HG03135 (cell line): Measurements from ENCODE around the gene IGSF21.

ENCODE experiments used
- ATAC-seq: cut with Tn5 transposase; IDR thresholded peaks from one replicate; pipeline ENCODE4 v1.9.1; 2021; ENCODE audit warnings: mild to moderate bottlenecking, moderate library complexity; ENCODE audit not compliant: unreplicated experiment

The IGSF21 gene

DNA sequence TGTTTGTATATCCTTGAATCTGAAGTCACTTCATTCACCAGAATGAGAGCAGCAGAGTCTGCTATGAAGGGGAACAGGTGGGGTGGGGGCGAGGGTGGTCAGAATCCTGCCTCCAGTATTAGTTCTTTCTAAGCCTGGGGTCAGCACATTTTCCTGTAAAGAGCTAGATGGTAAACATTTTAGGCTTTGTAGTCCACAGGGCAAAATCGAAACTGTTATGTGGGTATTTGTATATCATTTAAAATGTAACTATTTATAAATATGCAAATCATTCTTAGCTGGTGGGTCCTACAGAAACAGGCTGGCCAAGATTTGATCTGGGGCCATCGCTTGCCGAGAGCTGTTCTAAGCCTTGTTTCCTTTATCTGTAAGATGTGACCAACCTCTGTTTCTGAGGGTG, 96.0 kb downstream of the IGSF21 start:
- no peak for ATAC-seq

DNA sequence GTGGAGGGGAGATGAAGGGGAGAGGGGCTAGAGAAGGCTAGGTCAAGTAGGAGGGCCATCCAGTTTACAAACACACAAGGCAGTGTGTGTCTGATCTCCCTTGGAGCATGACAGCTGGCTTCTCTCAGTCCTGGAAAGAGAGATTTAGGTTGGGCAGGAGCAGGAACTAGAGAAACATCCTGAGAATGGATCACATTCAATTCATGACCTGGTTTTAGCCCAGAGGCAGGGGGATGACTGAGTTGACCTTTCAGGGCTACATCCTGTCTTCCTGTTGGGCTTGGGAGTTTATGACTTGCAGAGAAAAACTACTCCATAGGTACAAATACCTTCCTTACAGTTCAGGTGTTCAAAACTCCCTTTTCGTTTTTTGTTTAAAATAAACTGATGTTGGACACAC, 97.0 kb downstream of the IGSF21 start:
- no peak for ATAC-seq

DNA sequence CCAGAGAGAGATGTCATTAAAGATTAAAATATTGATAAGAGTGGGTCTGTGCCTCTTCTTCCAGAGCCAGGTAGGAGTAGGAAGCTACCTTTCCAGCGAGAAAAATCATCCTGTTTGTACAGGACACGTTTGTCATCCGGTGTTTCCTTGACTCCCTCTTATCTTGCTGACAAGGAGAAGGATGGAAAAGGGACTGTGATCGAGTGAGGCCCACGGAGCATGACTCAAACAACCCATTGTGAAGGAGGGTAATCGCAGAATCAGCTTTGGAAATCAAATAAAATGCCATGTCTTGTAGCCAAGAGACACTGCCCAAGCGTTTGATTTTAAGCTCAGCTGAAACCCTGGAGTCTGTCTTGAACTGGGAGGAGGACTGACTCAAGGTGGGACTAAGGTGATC, 97.7 kb downstream of the IGSF21 start:
- ATAC-seq, result no peak

DNA sequence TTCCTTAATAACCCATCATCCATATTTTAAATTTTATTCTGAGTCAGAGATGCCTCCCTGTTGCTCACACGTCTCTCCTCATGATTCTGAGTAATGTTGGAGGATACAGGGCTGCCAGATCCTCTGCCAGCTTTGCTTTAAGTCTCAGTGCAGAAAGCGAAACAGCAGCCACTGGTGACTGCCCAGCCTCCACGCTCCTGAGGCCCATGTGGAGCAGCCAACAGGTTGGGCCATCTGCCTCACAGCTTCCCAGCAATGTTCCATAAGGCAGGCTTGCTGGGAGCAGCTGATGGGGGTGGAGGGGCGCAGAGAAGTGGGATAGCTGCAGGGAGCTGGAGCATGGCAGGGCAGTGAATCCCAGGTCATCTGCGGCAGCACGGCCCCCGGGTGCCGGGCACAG, 104.2 kb downstream of the IGSF21 start:
- no peak for ATAC-seq

DNA sequence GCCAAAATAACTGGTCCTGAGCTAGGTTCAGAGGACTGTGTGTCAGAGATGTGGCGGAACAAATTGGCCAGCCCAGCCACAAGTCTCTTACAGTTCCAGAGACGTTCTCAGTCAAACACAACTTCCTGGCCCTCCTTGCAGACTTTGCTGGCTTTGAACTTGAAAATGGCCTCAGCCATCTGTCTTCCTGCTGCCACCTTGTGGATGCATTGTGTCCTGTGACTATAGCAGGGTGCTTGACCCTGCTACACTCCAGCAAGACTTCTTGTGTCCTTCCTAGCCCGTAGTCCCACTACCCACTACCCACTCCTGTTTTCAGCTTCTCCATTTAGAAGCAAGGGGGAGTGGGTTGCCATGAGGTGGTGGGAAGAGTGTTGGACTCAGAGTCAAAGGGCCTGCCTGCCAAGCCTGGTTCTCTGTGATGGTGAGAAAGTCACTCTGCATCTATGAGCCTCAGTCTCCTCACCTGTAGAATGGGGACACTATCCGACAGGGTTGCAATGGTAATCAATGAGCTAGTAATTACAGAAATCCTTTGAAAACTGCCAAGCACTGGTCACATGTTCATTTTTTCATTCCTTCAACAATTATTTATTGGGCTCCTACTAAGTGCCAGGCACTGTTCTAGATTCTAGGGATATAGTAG, 109.9 kb downstream of the IGSF21 start:
- ATAC-seq, result no peak

DNA sequence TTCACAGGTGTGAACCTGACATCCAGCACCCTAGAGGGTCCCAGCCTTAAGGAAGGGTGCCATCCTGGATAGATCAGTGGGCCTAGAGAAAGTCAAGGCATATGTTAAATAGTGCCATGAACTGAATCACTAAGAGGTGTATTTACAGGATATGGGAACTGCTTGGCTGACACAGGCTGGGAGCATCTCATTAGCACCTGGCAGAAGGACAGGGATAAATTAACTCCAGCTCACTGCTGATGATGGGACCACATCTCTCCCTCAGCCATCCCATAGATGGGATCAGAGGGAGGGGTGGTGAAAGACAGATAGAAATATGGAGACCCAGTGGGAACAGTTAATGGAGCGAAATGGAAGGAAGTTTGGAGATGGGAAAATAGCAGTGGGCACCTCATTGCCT, 122.0 kb downstream of the IGSF21 start:
- ATAC-seq, result no peak

DNA sequence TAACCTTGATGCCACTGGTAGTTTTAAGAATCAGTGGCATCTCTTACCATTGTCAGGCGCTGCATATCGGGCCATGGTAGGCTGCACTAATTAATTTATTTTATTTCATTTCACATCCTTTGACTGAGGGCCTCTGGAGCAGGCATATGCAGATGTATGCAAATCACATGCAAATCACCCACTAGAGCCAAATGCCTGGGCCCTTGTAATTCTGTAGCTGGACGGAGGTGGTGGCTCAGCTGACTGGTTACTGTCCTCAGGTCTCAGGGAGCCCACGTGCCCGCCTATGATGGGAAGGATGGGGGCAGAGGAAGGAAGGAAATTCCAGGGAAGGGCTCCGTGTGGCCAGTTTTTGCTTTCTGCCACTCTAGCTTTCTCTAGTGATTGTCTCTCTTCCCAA, 122.7 kb downstream of the IGSF21 start:
- no peak for ATAC-seq

DNA sequence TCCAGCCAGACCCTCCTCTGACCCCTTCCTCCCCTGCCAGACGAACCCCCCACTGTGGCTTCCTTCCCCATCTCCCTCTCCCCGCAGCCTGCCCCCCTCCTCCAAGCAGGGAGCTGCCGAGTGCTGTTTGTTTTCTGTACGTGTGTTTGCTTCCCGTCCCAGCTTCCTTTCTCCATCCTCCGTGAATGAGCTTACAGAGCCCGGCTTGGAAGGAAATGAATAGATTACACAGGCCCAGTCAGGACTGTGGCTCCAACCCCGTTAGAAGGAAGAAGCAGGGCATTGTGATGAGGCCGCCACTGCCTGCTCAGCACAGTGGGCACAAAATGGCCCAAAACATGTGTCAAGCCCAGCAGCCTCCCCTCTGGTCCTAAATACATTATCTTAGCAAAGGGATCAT, 123.2 kb downstream of the IGSF21 start:
- ATAC-seq, result no peak

DNA sequence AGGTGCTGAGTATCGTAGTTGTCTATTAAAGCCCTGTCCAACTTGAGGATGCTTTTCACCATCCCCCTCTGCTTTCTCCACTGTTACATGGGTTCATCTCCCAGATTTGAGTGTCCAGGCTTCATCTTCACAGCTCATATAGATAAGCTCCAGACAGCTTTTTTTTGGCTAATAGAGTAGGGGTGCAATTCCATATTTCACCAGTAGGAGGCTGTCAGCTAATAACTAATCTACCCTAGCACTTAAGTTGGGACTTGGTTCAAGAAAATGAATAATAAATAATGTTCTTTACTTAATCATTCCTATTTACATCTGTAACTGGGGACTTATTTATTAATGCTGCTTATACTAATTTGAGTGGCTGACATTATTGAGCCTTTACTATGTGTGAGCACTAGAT, 124.5 kb downstream of the IGSF21 start:
- ATAC-seq, result no peak

DNA sequence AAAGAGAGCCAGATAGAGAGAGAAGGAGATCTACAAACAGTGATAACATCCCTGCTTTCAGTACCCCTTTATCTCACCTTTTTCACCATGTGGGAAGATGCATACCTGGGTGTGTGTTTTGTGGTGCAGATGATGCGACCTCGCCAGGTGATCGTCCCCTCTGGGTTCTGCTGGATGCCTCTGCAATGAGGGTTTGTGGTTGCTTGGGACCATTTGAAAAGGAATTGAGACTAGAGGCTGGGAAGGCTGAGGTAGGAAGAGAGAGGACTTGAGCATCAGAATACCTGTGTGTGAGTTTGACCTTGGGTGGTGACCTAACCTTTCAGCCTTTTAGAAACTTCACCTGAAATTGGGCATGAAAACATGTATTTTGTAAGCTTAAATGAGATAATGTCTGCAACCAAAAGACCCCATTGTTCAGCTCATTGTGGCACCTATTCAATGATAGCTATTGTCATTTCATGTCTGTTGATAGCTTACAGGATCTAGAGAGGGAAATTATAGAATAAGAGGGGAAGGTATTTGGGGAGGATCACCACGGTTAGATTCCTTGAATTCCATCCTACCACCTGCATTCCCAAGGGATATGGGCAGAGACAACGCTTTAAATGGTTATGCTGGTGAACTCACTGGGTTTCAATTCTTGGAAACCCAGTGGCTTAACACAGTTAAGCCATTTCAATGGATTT, 125.7 kb downstream of the IGSF21 start:
- no peak for ATAC-seq

DNA sequence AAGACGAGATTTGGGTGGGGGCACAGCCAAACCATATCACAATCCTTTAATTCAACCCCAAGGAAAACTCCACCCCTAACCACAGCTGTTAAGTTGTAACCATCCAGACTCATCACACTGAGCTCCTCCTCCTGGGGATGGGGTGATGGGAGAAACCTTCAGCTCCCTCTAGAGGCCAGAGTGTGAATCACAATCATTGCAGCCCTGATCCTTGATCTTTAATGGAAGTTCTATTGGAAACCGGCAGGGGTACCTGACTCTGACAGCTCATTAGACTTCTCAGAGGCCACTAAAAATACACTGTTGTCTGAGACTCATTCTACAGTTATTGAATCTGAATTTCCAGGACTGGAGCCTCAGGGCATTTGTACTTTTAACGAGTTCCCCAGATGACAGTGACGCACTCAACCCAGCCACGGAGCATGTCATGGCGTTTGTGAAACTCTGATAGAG, 127.2 kb downstream of the IGSF21 start:
- no peak for ATAC-seq

DNA sequence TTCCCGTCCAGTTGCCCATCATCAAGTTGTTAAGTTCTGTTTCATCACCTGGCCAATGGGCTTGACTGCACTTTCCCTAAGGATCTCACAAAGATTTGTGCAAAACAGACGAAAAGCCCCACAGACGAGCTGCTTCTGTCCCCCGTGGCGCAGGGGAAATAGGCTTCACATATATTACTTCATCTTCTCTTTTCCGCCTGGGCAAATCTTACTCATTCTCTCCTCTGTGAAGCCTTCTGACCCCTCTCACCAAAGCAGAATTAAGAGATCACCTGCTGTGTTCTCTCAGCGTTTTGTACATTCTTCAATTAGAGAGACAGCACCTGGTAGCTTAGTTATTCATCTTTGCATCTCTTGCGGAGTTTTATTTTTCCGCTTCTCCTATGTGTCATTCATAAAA, 129.8 kb downstream of the IGSF21 start:
- no peak for ATAC-seq

DNA sequence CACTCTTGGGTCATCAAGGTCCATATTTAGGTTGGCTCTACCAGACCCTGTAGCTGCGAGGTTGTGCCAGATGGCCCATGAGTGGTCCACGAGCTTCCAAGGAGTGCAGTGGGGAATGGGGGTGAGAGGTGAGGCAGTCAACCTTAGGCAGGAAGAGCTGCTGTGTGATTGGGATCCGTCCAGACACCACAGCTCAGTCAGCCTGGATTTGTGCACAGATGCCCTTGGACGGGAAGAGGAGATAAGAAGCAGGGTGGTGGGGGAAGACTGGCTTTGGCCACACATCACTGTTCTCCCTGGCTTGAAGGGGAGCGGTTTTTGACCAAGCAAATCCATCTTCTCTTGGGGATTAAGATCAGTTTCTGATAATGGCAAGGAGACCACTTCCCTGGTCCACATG, 130.6 kb downstream of the IGSF21 start:
- no peak for ATAC-seq

DNA sequence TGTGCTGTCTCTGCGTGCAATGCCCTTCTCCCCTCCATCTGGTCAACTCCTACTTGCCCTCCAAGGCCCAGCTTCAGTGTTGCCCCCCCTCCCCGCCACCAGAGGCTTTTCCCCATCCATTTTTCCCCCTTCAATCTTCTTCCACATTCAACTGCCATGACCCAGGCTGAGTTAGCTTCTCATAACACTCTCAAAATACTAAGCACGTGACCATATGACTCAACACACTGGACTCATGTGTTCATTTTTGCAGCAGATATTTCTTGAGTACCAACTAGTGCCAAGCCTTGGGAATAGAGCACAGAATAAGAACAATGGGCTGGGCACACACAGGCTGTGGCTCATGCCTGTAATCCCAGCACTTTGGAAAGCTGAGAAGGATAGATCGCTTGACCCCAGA, 132.1 kb downstream of the IGSF21 start:
- no peak for ATAC-seq

DNA sequence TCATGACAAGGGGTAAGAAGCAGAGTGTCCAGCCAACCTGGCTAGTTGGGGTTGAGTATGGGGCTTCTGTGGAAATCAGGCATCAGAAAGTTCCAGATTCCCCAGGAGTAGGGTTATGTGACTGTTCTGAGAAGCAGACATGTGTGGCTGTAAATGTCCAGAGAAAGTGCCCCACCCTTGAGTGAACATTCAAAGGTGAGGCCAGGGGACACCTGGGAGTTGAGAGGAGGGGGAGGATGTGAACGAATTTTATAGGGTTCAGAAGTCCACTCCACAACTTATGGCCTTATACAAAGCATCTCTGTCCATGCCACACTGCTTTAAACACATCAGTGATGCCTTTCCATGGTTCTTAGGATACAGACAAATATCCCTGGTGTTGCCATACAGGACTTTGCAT, 133.3 kb downstream of the IGSF21 start:
- no peak for ATAC-seq

DNA sequence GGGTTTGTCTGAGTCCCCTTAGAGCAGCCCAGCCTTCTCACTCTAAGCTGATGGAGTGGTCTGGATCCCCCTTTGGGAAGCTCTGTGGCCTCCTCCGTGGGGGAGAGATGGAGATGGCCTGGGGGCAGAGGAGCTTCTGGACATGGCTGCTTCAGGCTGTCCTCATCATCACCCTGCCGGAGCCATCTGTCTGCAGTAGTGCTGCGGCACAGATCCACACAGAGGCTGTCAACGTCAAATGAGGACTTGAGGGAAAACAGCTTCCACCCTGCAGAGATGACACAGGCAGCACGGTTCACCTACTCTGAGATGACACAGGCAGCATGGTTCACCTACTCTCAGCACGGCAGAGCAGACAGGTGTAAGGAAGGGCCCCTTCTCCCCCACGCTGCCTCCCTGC, 134.3 kb downstream of the IGSF21 start:
- no peak for ATAC-seq

DNA sequence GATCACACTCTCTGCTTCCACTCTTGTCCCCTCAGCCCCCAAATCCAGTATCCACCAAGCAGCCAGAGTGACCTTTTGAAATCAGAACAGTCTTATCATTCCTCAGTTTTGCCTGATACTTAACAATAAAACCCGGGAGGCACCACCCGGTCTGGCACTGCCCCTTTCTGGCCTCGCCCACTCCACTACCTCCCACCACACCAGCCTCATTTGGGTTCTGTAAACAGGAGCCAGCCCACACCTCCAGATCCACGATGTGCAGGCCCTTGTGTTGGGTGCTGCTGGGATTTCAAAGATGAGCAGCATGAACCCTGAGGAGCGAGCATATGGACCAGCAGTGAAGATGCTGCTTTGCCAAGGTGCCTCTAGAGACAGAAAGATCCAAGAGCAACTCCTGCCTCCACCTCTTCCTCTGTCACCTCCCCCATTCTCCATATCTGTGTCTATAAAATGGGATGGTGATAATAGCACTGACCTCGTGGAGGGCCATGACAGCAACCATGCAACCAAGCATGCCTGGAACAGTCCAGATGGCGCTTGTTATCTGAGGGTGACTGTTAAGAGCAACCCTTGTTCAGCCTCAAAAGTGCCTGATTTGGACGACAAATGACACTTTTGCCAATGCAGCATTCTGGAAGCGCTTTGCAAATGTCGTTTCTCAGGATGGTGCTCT, 136.0 kb downstream of the IGSF21 start:
- ATAC-seq, result no peak

DNA sequence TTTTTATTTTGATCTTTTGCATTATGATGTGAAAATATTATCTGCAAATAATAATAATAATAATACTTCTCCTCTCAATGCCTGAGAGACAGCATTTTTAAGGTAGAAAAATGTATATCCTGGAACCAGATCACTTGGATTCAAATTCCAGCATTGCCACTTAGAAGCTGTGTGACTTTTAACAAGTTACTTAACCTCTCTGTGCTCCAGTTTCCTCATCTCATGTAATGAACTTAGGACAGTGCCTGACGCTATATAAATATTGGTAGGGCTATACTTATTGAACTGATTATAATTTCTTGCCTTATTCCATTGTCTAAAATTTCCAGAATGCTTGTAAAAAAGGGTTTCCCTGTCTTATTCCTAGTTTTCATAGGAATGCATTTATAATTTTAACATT, 137.2 kb downstream of the IGSF21 start:
- ATAC-seq, result no peak

DNA sequence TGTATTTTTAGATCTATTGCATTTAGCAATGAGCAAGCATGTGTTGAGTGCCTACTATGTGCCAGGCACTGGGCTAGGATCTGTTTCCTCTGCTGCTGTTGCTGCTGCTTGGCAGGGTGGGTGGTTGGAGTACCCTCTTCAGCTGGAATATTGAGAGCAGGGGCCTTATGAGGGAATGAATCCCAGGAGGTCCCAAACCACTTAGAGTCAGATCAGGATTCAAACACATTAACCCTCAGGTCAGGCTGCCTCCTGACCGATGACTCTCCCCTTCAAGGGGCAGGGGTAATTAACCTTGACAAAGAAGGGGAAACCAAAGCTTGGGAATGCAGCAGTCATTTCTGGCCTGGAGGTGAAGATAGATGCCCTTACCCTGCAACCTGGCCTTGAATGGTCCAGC, 138.0 kb downstream of the IGSF21 start:
- ATAC-seq, result no peak

DNA sequence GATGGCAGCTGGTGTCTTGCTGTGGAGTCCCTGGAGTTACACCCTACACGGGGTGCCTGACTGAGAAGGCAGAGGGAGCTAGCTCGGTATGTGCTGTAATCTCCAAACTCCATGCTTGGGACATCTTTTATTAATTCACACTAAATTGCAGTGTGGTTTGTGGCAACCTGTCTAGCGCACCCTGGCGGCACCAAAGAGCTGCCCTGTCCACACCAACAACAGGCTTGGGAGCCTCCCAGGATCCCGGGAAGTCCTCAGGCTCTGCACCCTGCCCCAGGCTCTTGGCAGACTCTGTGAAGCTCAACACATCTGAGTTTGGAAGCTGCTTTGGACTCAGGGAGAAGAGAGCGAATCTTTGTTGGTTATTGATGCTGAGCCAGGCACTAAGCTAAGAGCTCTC, 138.9 kb downstream of the IGSF21 start:
- ATAC-seq, result no peak

DNA sequence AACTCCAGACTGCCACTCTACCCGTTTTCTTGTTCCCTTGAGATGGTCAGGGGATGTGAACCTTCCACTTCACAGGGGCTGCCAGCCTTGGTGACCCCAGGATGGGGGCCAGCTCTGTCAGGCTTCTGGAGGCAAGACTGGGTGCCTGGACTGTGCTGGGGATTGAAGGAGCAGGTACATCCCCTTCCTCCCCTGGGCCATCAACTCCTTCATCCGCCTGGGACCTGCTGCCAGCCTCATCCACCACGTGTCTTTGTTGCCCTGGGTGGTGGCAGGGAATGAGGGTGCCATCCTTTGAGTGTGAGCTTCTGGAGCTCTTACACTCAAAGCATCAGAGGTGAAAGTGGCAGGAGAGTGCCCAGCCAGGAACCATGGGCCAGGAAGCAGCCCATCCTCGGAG, 139.6 kb downstream of the IGSF21 start:
- ATAC-seq, result no peak

DNA sequence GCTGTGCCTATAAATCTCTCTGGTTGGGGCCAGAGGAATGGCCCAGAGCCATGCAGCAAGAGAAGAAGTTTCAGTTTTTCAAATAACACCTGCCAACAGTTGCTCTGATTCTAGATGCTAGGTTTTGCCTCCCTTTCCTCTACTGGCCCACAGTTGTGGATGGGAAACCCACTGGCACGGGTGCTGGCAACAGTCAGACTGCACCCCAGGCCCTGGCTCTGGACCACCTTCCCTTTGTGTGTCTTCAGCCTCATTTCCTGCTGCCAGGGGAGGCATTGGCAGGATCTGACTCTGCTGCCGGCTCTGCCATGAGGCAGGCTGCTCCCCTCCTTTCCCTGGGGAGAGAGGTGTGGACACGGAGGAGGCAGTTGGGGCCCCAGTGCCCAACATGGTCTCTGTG, 142.0 kb downstream of the IGSF21 start:
- no peak for ATAC-seq
